Activated CD4-positive, alpha-beta T cell treated with anti-CD3 and anti-CD28 coated beads for 36 hours (primary cell): ENCODE measurements around the gene CDC42EP4. TPM values are rescaled to one million over a fixed set of nuclear protein-coding genes. Genes with fewer than 3 reads are reported as not detected.
"Not testable (repeated sequence)": the region's sequence is repeated elsewhere in the genome, so short reads cannot be mapped to it uniquely, and the experiment has no call there.

Source experiments
- ATAC-seq: fragments of 200-7000 bp; cut with Tn5 transposase; one replicate; pipeline ENCODE4 v1.10.0; 2021; ENCODE audit warnings: mild to moderate bottlenecking, moderate library complexity
- CTCF ChIA-PET: fragments of 350-600 bp; sonication (Branson Sonifier 250); formaldehyde crosslinking; loops from one replicate; lab custom pipeline; 2021; ENCODE audit warnings: antibody characterized with exemption; lab: Charles Lee
- POLR2A ChIA-PET: fragments of 350-600 bp; sonication (Branson Sonifier 250); formaldehyde crosslinking; loops from one replicate; lab custom pipeline; 2021; ENCODE audit warnings: antibody characterized with exemption, inconsistent platforms; lab: Charles Lee
- DNase-seq: peaks from one replicate; pipeline ENCODE4 v3.0.0-alpha.2; 2020
- H3K27ac Mint-ChIP-seq: one replicate; pipeline ENCODE4 v1.8.0; 2021; ENCODE audit warnings: mixed read lengths
- H3K27me3 Mint-ChIP-seq: one replicate; pipeline ENCODE4 v1.8.0; 2021; ENCODE audit warnings: mixed read lengths
- H3K36me3 Mint-ChIP-seq: one replicate; pipeline ENCODE4 v1.8.0; 2021; ENCODE audit warnings: low read depth, mixed read lengths
- H3K4me1 Mint-ChIP-seq: one replicate; pipeline ENCODE4 v1.8.0; 2021; ENCODE audit warnings: mixed read lengths
- H3K4me3 Mint-ChIP-seq: one replicate; pipeline ENCODE4 v1.8.0; 2021; ENCODE audit warnings: mild to moderate bottlenecking, moderate library complexity, mixed read lengths
- H3K9me3 Mint-ChIP-seq: one replicate; pipeline ENCODE4 v1.8.0; 2021; ENCODE audit warnings: low read depth, mixed read lengths
- intact Hi-C, 2 experiments: fragments of 100-400 bp; cut with DNase I in 1 of 2; cut with micrococcal nuclease in 1 of 2; formaldehyde crosslinking; loops; one replicate each; pipeline versions ENCODE4 v1.14.2 to v1.15.1; 2022 to 2024; cut with DNase I, micrococcal nuclease
- total RNA-seq, 2 experiments: library from RNA; stranded (reverse); gene quantifications; one replicate each; pipeline ENCODE4 v1.2.3, GENCODE V29; 2021

CDC42EP4 gene
- total RNA-seq, 2 experiments from 2014 or later, result 0.87 to 0.91 TPM

- Mint-ChIP-seq H3K27me3 (no peaks in the 10 kb centered on the region), H3K27ac (no peak overlapping the region), H3K4me3 (no peak overlapping the region), H3K9me3 (no peaks in the 10 kb centered on the region), H3K36me3 (no peaks in the 10 kb centered on the region), H3K4me1 (no peaks in the 10 kb centered on the region)
- intact Hi-C loops, result no loop called here
- CTCF ChIA-PET, result no interaction called here
- ATAC-seq (no peak), DNase-seq (no peak)
- POLR2A ChIA-PET, result no interaction called here
Observed at GRCh38 chr17:73269329-73269615, 42.5 kb downstream of the CDC42EP4 start.

- ChIA-PET POLR2A (no interaction called here), CTCF (interaction anchor here (0.7 to 1.1 kb wide), 5 partner anchors 14 to 542 kb away, joined by 3 read pairs; no protein-coding TSS in a partner anchor)
- Mint-ChIP-seq H3K9me3 (no peaks in the 10 kb centered on the region), H3K36me3 (no peaks in the 10 kb centered on the region), H3K27ac (no peak overlapping the region), H3K4me3 (no peak overlapping the region), H3K4me1 (no peaks in the 10 kb centered on the region), H3K27me3 (no peaks in the 10 kb centered on the region)
- intact Hi-C loops, result no loop called here
- ATAC-seq (peak; percentile 16), DNase-seq (peak; percentile 9)
Observed at GRCh38 chr17:73268582-73269328, 43.0 kb downstream of the CDC42EP4 start.

DNA sequence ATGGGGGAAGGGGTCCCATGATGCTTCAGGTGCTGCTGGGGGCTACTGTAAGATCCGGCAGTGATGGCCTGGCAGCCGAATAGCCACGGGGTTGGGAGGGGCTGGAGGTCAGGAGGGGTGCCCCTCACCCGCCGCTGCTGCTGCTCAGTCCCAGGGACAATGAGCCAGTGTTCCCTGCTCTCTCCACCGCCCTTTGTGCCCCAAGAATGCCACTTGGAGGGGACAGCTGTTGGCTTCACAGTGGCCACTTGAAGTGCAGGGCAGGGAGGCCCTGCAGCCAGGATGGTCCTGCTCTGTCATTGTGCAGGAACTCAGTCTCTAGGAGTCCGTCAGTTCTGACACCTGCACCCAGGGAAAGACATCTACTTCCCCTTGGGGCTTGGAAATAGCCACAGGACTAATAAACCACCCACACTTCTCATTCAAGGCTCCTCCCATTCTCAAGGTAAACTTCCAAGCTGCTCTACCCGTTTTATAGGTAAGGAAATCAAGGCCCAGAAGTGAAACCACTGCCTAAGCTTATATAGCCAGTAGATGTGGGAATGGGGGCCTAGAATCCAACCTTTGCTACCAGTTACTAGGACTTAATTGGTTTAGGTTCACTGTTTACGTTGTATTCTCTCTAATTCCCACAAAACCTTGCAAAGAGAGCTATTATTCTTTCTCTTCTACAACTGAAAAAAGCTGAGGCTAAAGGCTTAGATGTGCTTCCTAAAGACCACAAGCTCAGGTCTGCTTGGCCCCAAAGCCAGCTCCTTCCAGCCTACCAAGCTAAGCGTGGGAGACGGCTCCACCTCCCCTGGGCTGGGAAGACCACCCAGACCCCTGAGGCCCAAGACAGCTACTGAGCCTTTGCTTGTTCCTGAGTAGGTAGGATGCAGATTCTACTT lies 43.9 kb downstream of the CDC42EP4 start:
- Mint-ChIP-seq H3K9me3 (no peaks in the 10 kb centered on the region), H3K4me3 (no peak overlapping the region), H3K27me3 (no peaks in the 10 kb centered on the region), H3K27ac (no peak overlapping the region), H3K4me1 (no peaks in the 10 kb centered on the region), H3K36me3 (no peaks in the 10 kb centered on the region)
- ATAC-seq (no peak), DNase-seq (no peak)
- CTCF ChIA-PET, result interaction anchor here (0.7 to 1.1 kb wide), 6 partner anchors 13 to 747 kb away, joined by 3 to 4 read pairs (median 3); no protein-coding TSS in a partner anchor
- POLR2A ChIA-PET, result interaction anchor here (0.5 kb wide), 1 partner anchor 77 kb away, joined by 3 read pairs; no protein-coding TSS in a partner anchor
- intact Hi-C loops, result no loop called here

DNA sequence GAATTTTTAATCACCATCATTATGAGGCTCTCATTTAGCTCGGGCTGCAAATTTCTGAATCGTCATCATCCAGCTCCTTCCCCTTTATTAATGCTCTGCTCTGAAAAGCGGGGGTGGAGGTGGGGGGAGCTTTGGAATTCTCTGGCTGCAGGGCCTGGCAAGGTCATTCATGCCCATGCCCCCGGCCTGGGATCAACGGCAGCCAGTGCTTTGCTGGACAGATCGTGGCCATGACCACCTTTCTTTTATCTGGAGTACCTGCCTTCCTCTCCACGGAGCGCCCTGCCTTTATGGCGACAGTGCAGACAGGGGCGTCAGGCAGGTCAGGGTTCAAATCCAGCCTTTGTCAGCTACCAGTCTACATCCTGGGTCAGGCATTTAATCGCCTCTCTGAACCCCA lies 45.0 kb downstream of the CDC42EP4 start:
- no peaks in the 10 kb centered on the region for H3K4me1 Mint-ChIP-seq
- intact Hi-C loops, result no loop called here
- DNase-seq, result no peak
- H3K27me3 Mint-ChIP-seq, result no peaks in the 10 kb centered on the region
- ChIA-PET POLR2A (no interaction called here), CTCF (interaction anchor here (1.2 to 1.3 kb wide), 2 partner anchors 11 to 103 kb away, joined by 3 to 6 read pairs; no protein-coding TSS in a partner anchor)
- no peak overlapping the region for H3K27ac Mint-ChIP-seq
- H3K9me3 Mint-ChIP-seq, result no peaks in the 10 kb centered on the region
- H3K36me3 Mint-ChIP-seq, result no peaks in the 10 kb centered on the region
- no peak overlapping the region for H3K4me3 Mint-ChIP-seq
- no peak for ATAC-seq

DNA sequence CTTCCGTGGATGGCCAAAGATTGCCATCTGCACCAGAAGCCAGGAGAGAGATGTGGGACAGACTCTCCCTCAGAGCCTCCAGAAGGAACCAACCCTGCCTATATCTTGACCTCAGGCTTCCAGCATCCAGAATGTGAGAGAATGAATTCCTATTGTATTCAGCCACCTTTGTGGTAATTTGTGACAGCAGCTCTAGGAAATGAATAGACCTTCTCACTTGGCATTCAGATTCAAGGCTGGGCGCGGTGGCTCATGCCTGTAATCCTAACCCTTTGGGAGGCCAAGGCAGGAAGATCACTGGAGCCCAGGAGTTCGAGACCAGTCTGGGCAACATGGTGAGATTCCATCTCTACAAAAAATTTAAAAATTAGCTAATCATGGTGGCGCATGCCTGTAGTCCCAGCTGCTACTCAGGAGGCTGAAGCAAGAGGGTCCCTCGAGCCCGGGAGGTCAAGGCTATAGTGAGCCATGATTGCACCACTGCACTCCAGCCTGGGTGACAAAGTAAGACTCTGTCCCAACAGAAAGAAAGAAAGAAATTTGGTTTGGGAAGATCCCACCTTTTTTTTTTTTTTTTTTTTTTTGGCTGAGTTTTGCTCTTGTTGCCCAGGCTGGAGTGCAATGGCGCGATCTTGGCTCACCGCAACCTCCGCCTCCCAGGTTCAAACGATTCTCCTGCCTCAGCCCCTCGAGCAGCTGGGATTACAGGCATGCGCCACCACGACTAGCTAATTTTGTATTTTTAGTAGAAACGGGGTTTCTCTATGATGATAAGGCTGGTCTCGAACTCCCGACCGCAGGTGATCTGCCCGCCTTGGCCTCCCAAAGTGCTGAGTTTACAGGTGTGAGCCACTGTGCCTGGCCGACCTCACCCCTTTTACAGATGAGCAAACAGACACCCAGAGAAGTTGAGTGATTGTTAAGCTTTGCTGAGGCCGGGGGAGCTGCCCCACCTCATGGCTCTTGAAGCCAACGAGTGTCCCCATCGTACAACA lies 45.9 kb downstream of the CDC42EP4 start:
- DNase-seq (no peak), ATAC-seq (no peak)
- no peaks in the 10 kb centered on the region for H3K9me3 Mint-ChIP-seq
- POLR2A ChIA-PET, result no interaction called here
- no peak overlapping the region for H3K4me3 Mint-ChIP-seq
- H3K27me3 Mint-ChIP-seq, result no peaks in the 10 kb centered on the region
- CTCF ChIA-PET, result interaction anchor here (0.6 to 1.3 kb wide), 7 partner anchors 10 to 1648 kb away, joined by 3 to 6 read pairs (median 3); no protein-coding TSS in a partner anchor
- no peaks in the 10 kb centered on the region for H3K36me3 Mint-ChIP-seq
- H3K4me1 Mint-ChIP-seq, result no peaks in the 10 kb centered on the region
- intact Hi-C loops, result no loop called here
- H3K27ac Mint-ChIP-seq, result no peak overlapping the region

- CTCF ChIA-PET, H3K9me3 Mint-ChIP-seq, H3K27me3 Mint-ChIP-seq, H3K36me3 Mint-ChIP-seq, H3K4me3 Mint-ChIP-seq, DNase-seq, ATAC-seq, POLR2A ChIA-PET, H3K4me1 Mint-ChIP-seq, H3K27ac Mint-ChIP-seq, intact Hi-C loops: not testable (repeated sequence)
Observed at GRCh38 chr17:73264448-73264847, 47.4 kb downstream of the CDC42EP4 start.

GRCh38 chr17:73262676-73263642 lies 48.8 kb downstream of the CDC42EP4 start:
- Mint-ChIP-seq H3K36me3 (no peaks in the 10 kb centered on the region), H3K4me1 (no peaks in the 10 kb centered on the region), H3K27ac (no peak overlapping the region), H3K4me3 (no peak overlapping the region), H3K9me3 (no peaks in the 10 kb centered on the region), H3K27me3 (no peaks in the 10 kb centered on the region)
- intact Hi-C loops, result no loop called here
- CTCF ChIA-PET, result no interaction called here
- DNase-seq, result no peak
- no peak for ATAC-seq
- POLR2A ChIA-PET, result no interaction called here

GRCh38 chr17:73261952-73262675 lies 49.7 kb downstream of the CDC42EP4 start:
- H3K27me3 Mint-ChIP-seq, result no peaks in the 10 kb centered on the region
- no peak for DNase-seq
- intact Hi-C loops, result no loop called here
- POLR2A ChIA-PET, result interaction anchor here (0.5 kb wide), 1 partner anchor 239 kb away, joined by 5 read pairs; no protein-coding TSS in a partner anchor
- CTCF ChIA-PET, result no interaction called here
- no peak overlapping the region for H3K4me3 Mint-ChIP-seq
- H3K9me3 Mint-ChIP-seq, result no peaks in the 10 kb centered on the region
- H3K27ac Mint-ChIP-seq, result no peak overlapping the region
- H3K4me1 Mint-ChIP-seq, result no peaks in the 10 kb centered on the region
- H3K36me3 Mint-ChIP-seq, result no peaks in the 10 kb centered on the region
- ATAC-seq, result no peak

- CTCF ChIA-PET, result no interaction called here
Observed at GRCh38 chr17:73261617-73261951, 50.2 kb downstream of the CDC42EP4 start, which contains the start of gene CPSF4L. CPSF4L (minus strand) TSS chr17:73261880; CDS start chr17:73261818, 62 bp downstream.

More at GRCh38 chr17:73261617-73261951, 50.2 kb downstream of the CDC42EP4 start, which contains the start of gene CPSF4L:
- H3K9me3 Mint-ChIP-seq, result no peaks in the 10 kb centered on the region
- intact Hi-C loops, result no loop called here
- no peaks in the 10 kb centered on the region for H3K36me3 Mint-ChIP-seq
- no peaks in the 10 kb centered on the region for H3K27me3 Mint-ChIP-seq
- no peak within 1 kb of the TSS for H3K4me3 Mint-ChIP-seq
- ATAC-seq, result no peak
- H3K27ac Mint-ChIP-seq, result no peak within 1 kb of the TSS
- POLR2A ChIA-PET, result interaction anchor here (0.5 kb wide), 1 partner anchor 239 kb away, joined by 5 read pairs; no protein-coding TSS in a partner anchor
- H3K4me1 Mint-ChIP-seq, result no peaks in the 10 kb centered on the region
- DNase-seq, result no peak
